ENCODE data around the gene DYSF.

Gene DYSF

DNA sequence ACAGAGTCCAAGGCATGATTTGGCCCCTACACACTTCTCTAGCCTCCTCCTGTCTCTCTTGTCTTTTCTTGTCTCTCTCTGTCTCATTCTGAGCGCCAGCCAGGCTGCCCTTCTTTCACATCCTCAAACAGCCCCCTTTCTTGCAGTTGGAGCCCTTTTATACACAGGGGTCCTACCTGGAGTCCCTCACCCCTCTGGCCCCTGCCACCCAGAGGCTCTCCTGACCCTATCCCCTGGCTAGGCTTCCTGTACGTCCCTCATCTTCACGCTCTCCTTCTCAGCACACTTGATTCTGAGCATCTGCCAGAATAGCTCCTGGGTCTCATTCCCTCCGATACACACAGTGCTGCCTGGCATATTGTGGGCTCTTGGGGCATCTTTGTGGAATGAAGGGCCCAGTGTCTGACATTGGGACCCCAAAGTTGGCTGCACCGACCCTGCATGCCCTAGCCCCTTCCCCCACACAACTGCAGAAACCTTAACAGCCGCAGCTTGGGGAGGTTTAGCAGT lies 261.9 kb downstream of the DYSF start:
- DNase-seq = no peak

DNA sequence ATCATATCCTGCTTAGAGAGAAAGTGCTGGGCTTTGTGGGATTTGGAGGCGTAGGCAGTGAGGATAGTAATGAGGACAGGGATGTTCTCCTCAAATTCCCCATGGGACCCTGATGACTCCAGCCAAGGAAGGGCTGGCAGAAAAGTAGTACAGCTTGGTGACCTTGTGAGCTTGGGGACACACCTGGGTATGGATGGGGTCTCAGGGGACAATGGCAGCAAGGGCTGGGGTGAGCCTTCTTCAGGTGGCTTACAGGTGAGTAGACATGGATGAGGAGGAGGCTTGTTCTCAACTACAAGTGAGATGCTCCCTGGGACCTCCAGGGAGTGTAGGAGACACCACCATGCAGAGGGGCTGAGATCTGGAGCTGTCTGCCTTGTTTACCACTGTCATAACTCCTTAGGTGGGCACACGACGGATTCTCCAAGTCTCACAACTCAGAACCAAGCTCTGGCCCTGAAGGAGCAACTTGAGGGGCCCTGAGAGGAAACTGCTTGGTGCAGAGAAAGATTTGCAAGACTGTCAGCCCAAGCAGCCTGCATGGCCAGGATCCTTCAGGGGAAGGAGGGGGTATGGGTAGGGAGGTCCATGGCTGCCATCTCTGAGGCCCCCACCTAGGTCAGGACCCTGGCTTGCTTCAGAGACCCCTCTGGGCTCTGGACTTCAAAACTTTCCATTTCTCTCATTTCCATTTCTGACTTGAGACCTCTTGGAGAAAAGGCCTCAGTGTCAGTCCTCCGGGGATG lies 262.8 kb downstream of the DYSF start:
- no peak for DNase-seq

GRCh38 chr2:71716697-71717624 lies 263.6 kb downstream of the DYSF start:
- no peak for DNase-seq

DNA sequence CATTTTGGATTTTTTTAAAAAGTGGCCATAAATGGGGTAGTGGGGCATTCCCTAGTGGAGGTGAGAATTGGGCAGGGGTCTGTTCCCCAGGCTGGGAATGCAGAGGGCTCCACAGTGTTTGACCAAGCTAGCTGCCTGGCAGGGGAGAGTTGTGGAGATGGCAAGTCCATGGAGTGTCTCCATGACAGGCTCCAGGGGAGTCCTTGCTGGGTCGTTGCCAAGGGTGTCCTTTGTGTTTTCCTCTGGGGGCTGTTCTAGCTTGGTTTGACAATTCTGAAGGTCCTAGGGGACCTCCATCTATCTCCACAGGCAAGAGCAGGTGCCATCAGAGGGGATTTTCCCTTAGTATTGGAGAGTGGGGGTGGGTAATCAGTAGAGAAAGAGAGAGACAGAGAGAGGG lies 265.3 kb downstream of the DYSF start:
- no peak for DNase-seq

DNA sequence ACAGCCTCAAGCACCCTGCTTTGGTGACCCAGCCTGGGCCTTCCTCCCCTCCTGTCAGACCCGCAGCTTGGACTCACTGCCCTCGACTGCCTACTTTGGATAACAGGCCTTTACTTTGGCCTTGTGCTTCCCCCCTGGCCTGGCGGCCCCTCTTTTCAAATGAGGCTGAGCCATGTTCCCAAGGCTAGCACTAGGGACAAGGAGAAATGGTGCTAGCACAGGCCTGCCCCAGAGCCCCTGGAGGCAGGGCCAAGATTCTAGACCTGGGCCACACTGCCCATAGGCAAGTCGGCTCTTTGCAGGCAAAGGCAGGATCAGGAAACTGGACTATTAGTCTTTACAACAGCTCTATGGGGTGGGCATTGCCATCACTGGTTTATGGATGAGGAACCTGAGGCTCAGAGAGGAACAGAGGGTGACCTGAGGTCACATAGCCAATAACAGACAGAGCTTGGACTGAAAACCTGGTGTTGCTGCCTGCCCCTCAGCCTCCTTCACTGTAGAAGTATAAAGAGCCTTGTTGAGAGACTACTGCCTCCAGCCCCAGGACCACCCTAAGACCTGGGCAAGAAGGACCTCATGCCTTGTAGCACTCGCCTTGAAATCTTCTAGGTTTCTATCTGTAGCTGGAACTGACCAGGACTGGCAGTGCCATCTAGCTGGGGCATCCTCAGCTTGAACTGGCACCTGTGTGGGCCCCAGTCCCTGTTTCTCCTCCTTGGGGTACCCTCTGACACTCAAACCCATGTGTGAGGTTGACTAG lies 266.3 kb downstream of the DYSF start:
- no peak for DNase-seq

GRCh38 chr2:71720283-71720560 lies 266.9 kb downstream of the DYSF start:
- no peak for DNase-seq

DNA sequence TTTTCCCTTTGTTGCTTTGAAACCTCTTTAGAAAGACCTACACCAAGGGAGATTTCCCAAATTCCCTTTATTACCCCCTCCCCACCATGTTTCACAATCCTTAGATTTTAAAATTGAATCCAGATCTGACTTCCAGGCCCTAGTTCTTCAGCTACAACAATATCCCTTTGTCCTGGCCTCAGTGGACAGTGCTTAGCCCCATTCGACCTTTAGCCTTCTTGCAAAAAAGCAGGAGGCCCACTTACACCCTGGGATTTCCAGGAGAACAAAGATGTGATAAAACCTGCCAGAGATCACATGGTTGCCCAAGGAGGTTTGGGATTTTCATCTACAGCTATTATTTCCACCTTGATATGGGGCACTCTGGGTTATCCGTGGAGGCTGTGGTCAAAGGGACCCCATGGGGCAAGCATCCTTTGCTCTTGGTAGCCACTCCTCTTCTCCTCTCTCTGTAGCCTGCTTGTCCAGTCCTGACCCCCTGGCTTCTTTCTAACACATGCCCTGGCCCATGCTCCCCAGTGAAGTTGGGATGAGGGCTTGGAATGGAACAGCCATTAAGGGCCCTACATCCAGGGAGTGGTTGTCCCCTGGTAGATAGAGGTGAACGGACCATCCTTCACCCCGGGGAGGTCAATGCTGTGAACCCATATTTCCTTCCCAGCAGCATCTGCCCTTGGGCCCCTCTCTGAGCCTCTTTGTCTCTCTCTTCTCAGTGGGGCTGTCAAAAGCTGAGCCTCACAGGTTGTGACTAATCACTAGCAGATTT lies 267.4 kb downstream of the DYSF start:
- DNase-seq = no peak

DNA sequence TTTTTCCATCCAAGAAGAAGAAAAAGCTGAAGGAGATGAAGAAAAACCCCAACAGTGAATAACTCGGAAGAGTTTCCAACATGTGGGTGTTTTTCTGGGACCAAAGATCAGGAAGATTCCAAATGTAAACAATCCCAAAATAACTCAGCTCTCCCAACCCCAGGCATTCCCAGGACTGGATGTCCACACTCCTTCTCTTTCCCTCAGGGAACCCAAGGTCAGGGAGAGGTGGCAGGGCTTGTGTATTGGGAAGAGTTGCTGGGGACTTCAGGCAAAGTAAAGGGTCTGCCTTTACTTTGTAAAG lies 268.0 kb downstream of the DYSF start:
- no peak for DNase-seq

- DNase-seq = no peak
Measured at GRCh38 chr2:71721669-71722068, 268.3 kb downstream of the DYSF start.

DNA sequence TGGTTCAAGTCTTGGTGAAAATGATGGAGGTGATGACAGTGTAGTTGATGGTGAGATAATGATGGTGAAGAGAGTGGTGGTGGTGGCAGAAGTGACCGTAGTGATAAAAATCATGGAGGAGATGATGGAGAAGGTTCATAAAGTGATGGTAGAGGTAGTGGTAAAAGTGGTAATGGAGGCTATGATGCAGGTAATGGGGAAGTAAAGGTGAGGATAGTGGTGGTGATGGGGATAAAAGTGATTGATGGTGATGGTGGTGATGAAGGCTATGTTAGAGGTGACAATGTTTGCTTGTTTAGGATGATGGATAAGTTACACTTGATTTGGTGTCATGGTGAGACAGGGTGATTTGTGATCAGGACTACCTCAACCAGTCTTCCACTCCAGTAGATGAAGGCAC lies 268.9 kb downstream of the DYSF start:
- DNase-seq = no peak

DNA sequence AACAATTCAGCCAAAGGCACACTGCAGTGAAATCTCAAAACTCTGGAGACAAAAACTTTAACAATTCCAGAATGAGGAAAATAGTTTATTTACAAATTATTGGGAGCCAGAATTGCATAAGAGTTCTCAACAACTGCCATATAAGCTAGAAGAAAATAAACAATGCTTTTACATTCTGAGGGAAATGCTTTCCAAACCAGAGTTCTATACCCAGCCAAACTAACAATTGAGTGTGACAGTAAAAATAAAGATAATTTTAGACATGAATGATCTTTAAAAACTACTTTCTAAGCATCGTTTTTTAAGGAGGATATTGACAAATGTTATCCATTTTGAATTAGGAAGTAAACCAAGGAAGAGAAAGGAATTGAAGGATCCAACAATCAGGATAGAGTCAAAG lies 271.4 kb downstream of the DYSF start:
- no peak for DNase-seq

DNA sequence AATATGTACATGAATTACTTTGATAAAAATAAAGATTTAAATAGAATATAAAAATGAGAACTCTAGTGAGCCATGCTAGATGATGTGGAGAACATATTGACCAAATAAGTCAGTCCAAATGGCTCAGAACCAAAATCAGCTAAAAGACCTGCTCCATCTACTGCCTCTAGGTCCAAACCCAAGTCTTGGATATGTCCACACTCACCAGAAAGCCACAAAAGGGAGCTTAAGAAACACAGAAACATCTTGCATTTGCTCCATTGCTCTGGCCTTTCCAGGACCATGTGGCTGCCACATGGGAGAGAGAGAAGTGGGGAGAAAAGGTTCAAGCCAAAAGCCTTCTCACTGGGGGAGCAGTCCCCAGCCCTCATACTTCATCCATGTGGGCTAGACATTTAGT lies 272.5 kb downstream of the DYSF start:
- no peak for DNase-seq

- peak; percentile 49 for DNase-seq
Measured at GRCh38 chr2:71727562-71727961, 274.2 kb downstream of the DYSF start.

DNA sequence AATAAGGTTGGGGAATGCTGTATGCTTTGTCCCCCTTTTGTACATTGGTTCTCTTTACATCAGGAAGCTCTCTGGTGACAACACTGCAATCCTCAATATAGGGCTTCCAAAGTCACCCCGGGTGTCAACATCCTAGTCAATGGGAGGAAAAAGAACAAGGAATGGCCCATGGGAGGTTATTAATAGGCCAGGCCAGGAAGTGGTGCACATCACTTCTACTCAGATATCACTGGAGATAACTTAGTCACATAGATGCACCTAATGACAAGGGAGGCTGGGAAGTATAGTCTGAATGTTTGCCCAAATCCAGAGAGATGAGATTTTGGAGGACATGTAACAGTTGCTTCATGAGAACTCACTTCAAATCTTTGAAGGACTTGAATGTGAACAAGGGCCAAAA lies 274.7 kb downstream of the DYSF start:
- no peak for DNase-seq

DNA sequence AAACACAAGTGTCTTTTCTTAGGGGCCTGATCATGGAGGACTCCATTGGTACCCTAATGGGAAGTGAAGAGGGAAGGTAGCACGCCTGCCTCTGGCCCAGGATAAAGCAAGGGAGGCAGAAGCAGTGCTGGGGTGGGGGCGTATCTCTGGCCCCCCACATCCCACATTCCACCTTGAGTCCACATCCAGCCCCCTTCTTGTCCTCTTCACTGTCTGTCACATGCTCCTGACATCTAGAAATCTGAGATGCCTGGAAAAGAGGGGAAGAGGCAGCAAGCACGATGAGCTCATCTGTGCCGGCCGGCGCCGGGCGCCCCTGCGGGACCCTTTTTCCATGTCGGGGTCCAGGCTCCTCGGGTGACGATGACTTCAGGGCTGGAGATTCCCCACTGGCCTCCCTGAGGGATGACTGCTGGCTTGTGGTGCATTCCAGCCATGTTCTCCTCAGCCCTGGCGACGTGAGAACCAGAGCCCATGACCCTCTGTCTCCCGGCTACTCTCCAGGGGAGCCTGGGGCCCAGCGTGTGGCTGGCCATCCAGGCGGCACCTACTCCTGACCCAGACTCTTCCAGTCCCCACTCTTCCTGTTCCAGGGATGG lies 277.5 kb downstream of the DYSF start:
- no peak for DNase-seq

GRCh38 chr2:71734620-71735019 lies 281.3 kb downstream of the DYSF start:
- no peak for DNase-seq

GRCh38 chr2:71735676-71736075 lies 282.3 kb downstream of the DYSF start:
- DNase-seq = no peak
